Endothelial cell of umbilical vein (primary cell): ENCODE data around the gene SLC22A4. TPM values are rescaled to one million over a fixed set of nuclear protein-coding genes. Genes with fewer than 3 reads are reported as not detected.

Experiments used
- BruUV-seq: library from RNA; stranded (reverse); fragments of 400-500 nt; replicated peaks from 2 replicates; lab custom pipeline; 2021; lab: Mats Ljungman, UMichigan
- CTCF ChIA-PET: fragments of 300-600, 350-600 bp; sonication (Branson Sonifier 250); formaldehyde crosslinking; loops from one replicate; lab custom pipeline; 2021; ENCODE audit warnings: antibody characterized with exemption, inconsistent platforms; lab: Charles Lee
- POLR2A ChIA-PET: fragments of 300-600, 350-600 bp; sonication (Branson Sonifier 250); formaldehyde crosslinking; loops from one replicate; lab custom pipeline; 2021; ENCODE audit warnings: antibody characterized with exemption, inconsistent platforms; lab: Charles Lee
- DNase-seq: peaks from one replicate; pipeline ENCODE4 v3.0.0-alpha.2; 2011; ENCODE audit warnings: low read depth, low spot score
- FAIRE-seq: peaks from 2 replicates; lab custom pipeline; 2011; peaks lifted over from hg19 to GRCh38; lab: Jason Lieb, UNC
- H2AFZ ChIP-seq: 2 replicates; pipeline ENCODE4 v1.6.0; 2012; ENCODE audit warnings: low read depth, low read length, control low read depth, inconsistent platforms
- H3K27ac ChIP-seq: 2 replicates; pipeline ENCODE4 v1.5.1; 2011; ENCODE audit warnings: low read depth, mild to moderate bottlenecking, control low read depth, low read length, moderate library complexity; ENCODE audit not compliant: insufficient read depth
- H3K27me3 ChIP-seq, 2 experiments: 2 replicates each; pipeline versions ENCODE4 v1.6.0 to v1.6.1; 2011; ENCODE audit warnings: low read length in 2 of 2, mixed read lengths in 1 of 2; ENCODE audit not compliant: control insufficient read depth in 2 of 2, insufficient read depth in 2 of 2
- H3K36me3 ChIP-seq, 2 experiments: 2 replicates in 1 of 2; 3 replicates in 1 of 2; pipeline ENCODE4 v1.5.1; 2011; ENCODE audit warnings: low read length in 2 of 2, mild to moderate bottlenecking in 1 of 2, moderate library complexity in 1 of 2; ENCODE audit not compliant: control insufficient read depth in 2 of 2, insufficient read depth in 2 of 2; ENCODE audit errors: extremely low read depth in 1 of 2
- H3K4me1 ChIP-seq: 3 replicates; pipeline ENCODE4 v1.5.1; 2011; ENCODE audit warnings: mild to moderate bottlenecking, low read length; ENCODE audit not compliant: control insufficient read depth, insufficient read depth; ENCODE audit errors: extremely low read depth
- H3K4me2 ChIP-seq: 2 replicates; pipeline ENCODE4 v1.6.1; 2011; ENCODE audit warnings: low read length, control low read depth, mixed read lengths; ENCODE audit not compliant: insufficient read depth
- H3K4me3 ChIP-seq, 3 experiments: fragments of 200-600 bp in 1 of 3; sonication (generic), shearing (Covaris generic) in 1 of 3; replicated peaks in 1 of 3; 2 replicates each; pipeline ENCODE4 v1.5.1; 2011 to 2016; ENCODE audit warnings: control low read depth in 3 of 3, low read length in 3 of 3, mild to moderate bottlenecking in 2 of 3, inconsistent platforms in 1 of 3, low read depth in 1 of 3, moderate library complexity in 1 of 3; ENCODE audit not compliant: insufficient read depth in 1 of 3
- H3K79me2 ChIP-seq: 2 replicates; pipeline ENCODE4 v1.6.0; 2012; ENCODE audit warnings: low read length, inconsistent platforms; ENCODE audit not compliant: control insufficient read depth, insufficient read depth
- H3K9ac ChIP-seq: replicated peaks from 2 replicates; pipeline ENCODE3; 2011; ENCODE audit warnings: low read length, control low read depth; ENCODE audit not compliant: insufficient read depth; ENCODE audit errors: extremely low read depth
- H3K9me1 ChIP-seq: replicated peaks from 3 replicates; pipeline ENCODE4 v1.6.0; 2011; ENCODE audit warnings: mild to moderate bottlenecking, low read length; ENCODE audit not compliant: control insufficient read depth, insufficient read depth; ENCODE audit errors: extremely low read depth
- H3K9me3 ChIP-seq: replicated peaks from 2 replicates; pipeline ENCODE4 v1.5.1; 2012; ENCODE audit warnings: low read length, inconsistent platforms; ENCODE audit not compliant: control insufficient read depth, insufficient read depth
- H4K20me1 ChIP-seq: replicated peaks from 2 replicates; pipeline ENCODE3; 2011; ENCODE audit warnings: mild to moderate bottlenecking, low read length; ENCODE audit not compliant: control insufficient read depth, insufficient read depth; ENCODE audit errors: extremely low read depth
- CTCF ChIP-seq, 2 donors: IDR thresholded peaks; 1 replicate in 1 of 2; 2 replicates in 1 of 2; pipeline ENCODE4 v1.5.1; 2011; ENCODE audit warnings: low read length in 2 of 2, mild to moderate bottlenecking in 2 of 2, moderate library complexity in 2 of 2, control low read depth in 1 of 2, inconsistent platforms in 1 of 2, low read depth in 1 of 2; ENCODE audit not compliant: insufficient read depth in 1 of 2; ENCODE audit errors: extremely low read depth in 1 of 2
- EZH2 ChIP-seq: IDR thresholded peaks from 2 replicates; pipeline ENCODE4 v1.6.1; 2012; ENCODE audit warnings: borderline replicate concordance, low read depth, mild to moderate bottlenecking, moderate library complexity, low read length, inconsistent platforms; ENCODE audit not compliant: severe bottlenecking
- FOS ChIP-seq: IDR thresholded peaks from 2 replicates; pipeline ENCODE4 v1.6.1; 2011; ENCODE audit warnings: mild to moderate bottlenecking, low read length, moderate library complexity, borderline replicate concordance; ENCODE audit not compliant: insufficient read depth
- GATA2 ChIP-seq: IDR thresholded peaks from 2 replicates; pipeline ENCODE4 v1.7.0; 2011; ENCODE audit warnings: low read depth, mild to moderate bottlenecking, moderate library complexity, mixed read lengths, low read length; ENCODE audit not compliant: insufficient read length, insufficient read depth
- JUN ChIP-seq: IDR thresholded peaks from 2 replicates; pipeline ENCODE4 v1.6.1; 2011; ENCODE audit warnings: borderline replicate concordance, low read depth; ENCODE audit not compliant: insufficient read length, insufficient read depth
- MAX ChIP-seq: IDR thresholded peaks from 2 replicates; pipeline ENCODE4 v1.6.1; 2011; ENCODE audit not compliant: insufficient read depth, insufficient read length
- MYC ChIP-seq: IDR thresholded peaks from one replicate; pipeline ENCODE4 v1.6.1; 2011; ENCODE audit warnings: mild to moderate bottlenecking, low read depth, low read length
- POLR2A ChIP-seq: IDR thresholded peaks from 2 replicates; pipeline ENCODE4 v1.6.1; 2012; ENCODE audit warnings: low read depth, mild to moderate bottlenecking, control low read depth, low read length
- POLR2AphosphoS5 ChIP-seq: IDR thresholded peaks from 2 replicates; pipeline ENCODE4 v1.6.1; 2012; ENCODE audit warnings: low read depth, mild to moderate bottlenecking, control low read depth, low read length, moderate library complexity; ENCODE audit not compliant: insufficient read depth
- dilution Hi-C: fragments of 300-500 bp; cut with MboI; formaldehyde crosslinking; loops from one replicate; pipeline ENCODE4 v1.15.0; 2019; ENCODE audit warnings: low sequenced_read_pairs; ENCODE audit not compliant: extremely low pct_ligation_motif_present
- intact Hi-C: fragments of 100-400 bp; cut with micrococcal nuclease; formaldehyde crosslinking; loops from one replicate; pipeline ENCODE4 v1.10.0; 2022
- polyA plus RNA-seq, 4 experiments: library from polyadenylated mRNA; depleted of rRNA in 3 of 4; stranded (reverse) in 3 of 4; unstranded in 1 of 4; fragments of >200 nt; gene quantifications; 2 replicates each; pipeline versions ENCODE4 v1.2.1 to v1.2.3, GENCODE V29; 2011 to 2012; ENCODE audit warnings: missing spikeins in 1 of 4
- total RNA-seq: library from RNA; stranded (reverse); gene quantifications from 2 replicates; pipeline ENCODE4 v1.2.3, GENCODE V29; 2021

SLC22A4 gene
- total and polyA plus RNA-seq, 2 donors (not counting 3 experiments of a cell fraction or from before 2014, with no cell fraction given): 4.9 to 6.9 TPM

GRCh38 chr5:132299917-132300316 is 5.7 kb downstream of the SLC22A4 start:
- H2AFZ ChIP-seq: no peak overlapping the region
- FAIRE-seq (no peak), DNase-seq (no peak)
- no peak overlapping the region for H3K4me2 ChIP-seq
- dilution Hi-C loops (no loop called here), intact Hi-C loops (loop anchor here (10.0 kb wide), 2 partner anchors 195 to 525 kb away; partner anchors contain the start of gene IRF1)
- H3K79me2 ChIP-seq: peaks cover 10% of the 10 kb centered on the region
- H3K36me3 ChIP-seq: no peaks in the 10 kb centered on the region
- H3K9me3 ChIP-seq: no peaks in the 10 kb centered on the region
- H3K9me1 ChIP-seq: no peaks in the 10 kb centered on the region
- H4K20me1 ChIP-seq: no peaks in the 10 kb centered on the region
- H3K27ac ChIP-seq: no peak overlapping the region
- no peak overlapping the region for H3K9ac ChIP-seq
- peaks cover 17% of the 10 kb centered on the region for H3K4me1 ChIP-seq
- H3K27me3 ChIP-seq: no peaks in the 10 kb centered on the region
- TF ChIP-seq JUN (no peak), GATA2 (no peak), MAX (no peak), CTCF (IDR thresholded peaks at IDR 0.05; ENCODE audit: extremely low read depth in 1 of 2, insufficient read depth in 1 of 2, low read depth in 1 of 2, low read length in 2 of 2) (no peak), POLR2A (no peak), FOS (no peak), POLR2AphosphoS5 (no peak), EZH2 (no peak), MYC (no peak)
- ChIA-PET CTCF (no interaction called here), POLR2A (no interaction called here)
- no peak overlapping the region for H3K4me3 ChIP-seq
- no TSS peak for BruUV-seq
